ENCODE data around the gene FGL2.

The FGL2 gene

DNA sequence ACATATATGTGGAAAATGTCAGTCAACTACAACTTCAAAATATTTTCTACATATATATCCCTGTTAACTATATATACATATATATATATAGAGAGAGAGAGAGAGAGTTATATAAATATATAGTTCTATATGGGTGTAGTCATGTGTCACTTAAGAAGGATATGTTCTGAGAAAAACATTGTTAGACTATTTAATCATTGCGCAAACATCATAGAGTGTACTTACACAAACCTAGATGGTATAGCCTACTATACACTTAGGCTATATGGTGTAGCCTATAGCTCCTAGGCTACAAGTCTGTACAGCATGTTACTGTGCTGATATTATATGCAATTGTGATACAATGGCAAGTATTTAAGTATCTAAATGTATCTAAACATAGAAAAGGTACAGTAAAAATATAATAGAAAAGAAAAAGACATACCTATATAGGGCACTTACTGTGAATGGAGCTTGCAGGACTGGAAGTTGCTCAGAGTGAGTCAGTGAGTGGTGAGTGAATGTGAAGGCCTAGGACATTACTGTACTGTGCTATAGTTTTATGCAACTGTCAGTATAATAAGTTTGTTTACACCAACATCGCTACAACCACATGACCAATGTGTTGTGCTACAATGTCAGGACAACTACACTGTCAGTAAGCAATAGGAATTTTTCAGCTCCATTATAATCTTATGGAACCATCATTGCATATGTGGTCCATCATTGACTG, 18.0 kb upstream of the FGL2 start:
- TF ChIP-seq POLR2AphosphoS5 (IDR thresholded peaks at IDR 0.05; ENCODE audit: low read depth, low read length) (no peak), POU2F2 (IDR thresholded peaks at IDR 0.05; ENCODE audit: low read depth, low read length) (no peak), PAX5 (IDR thresholded peaks at IDR 0.05; ENCODE audit: insufficient read depth, low read length, severe bottlenecking) (no peak), SPI1 (IDR thresholded peaks at IDR 0.05; ENCODE audit: low read depth, low read length) (no peak), POLR2A (IDR thresholded peaks at IDR 0.05; ENCODE audit: low read depth, low read length) (no peak), TAF1 (IDR thresholded peaks at IDR 0.05; ENCODE audit: low read depth, low read length) (no peak)
- no peak for FAIRE-seq
- no peak for DNase-seq (ENCODE audit: insufficient read length, low spot score)

DNA sequence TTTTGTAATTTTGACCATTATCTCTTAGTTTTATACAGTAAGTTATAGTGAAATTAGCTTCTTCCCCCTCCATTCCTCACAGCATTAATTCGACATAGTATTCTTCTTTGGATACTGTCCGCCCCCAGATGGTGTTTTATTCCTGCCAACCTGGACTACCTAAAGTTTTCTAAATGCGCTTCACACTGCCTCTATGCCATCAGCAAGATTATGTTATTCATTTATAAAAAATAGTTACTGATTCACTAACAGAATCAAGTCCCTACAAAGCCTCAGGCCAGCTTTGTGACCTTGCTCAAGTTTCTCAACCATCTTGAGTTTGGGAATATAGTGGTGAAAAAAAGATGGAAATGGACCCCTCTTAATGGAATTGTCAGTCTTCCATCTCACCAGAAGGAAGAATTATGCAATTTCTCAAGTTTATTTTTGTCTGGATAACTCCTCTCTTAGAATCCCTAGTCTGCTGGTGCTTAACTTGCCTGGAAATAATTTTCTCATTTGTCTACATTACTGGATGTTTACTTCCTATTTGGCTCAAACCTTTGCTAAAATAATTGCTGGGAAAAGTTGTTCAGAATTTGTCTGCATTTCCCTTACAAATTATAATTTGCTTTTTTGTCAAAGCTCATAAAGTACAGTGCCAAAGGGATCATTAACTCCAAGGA, 16.7 kb upstream of the FGL2 start:
- no peak for FAIRE-seq
- TF ChIP-seq SPI1 (IDR thresholded peaks at IDR 0.05; ENCODE audit: low read depth, low read length), result no peak
- no peak for TF ChIP-seq POU2F2 (IDR thresholded peaks at IDR 0.05; ENCODE audit: low read depth, low read length)
- TF ChIP-seq POLR2A (IDR thresholded peaks at IDR 0.05; ENCODE audit: low read depth, low read length), result no peak
- no peak for TF ChIP-seq PAX5 (IDR thresholded peaks at IDR 0.05; ENCODE audit: insufficient read depth, low read length, severe bottlenecking)
- no peak for TF ChIP-seq POLR2AphosphoS5 (IDR thresholded peaks at IDR 0.05; ENCODE audit: low read depth, low read length)
- no peak for TF ChIP-seq TAF1 (IDR thresholded peaks at IDR 0.05; ENCODE audit: low read depth, low read length)

GRCh38 chr7:77209479-77210139, 10.0 kb upstream of the FGL2 start:
- FAIRE-seq, result no peak
- no peak for DNase-seq (ENCODE audit: insufficient read length, low spot score)
- no peak for TF ChIP-seq POLR2A (IDR thresholded peaks at IDR 0.05; ENCODE audit: low read depth, low read length)
- no peak for TF ChIP-seq PAX5 (IDR thresholded peaks at IDR 0.05; ENCODE audit: insufficient read depth, low read length, severe bottlenecking)
- TF ChIP-seq TAF1 (IDR thresholded peaks at IDR 0.05; ENCODE audit: low read depth, low read length), result no peak
- TF ChIP-seq POU2F2 (IDR thresholded peaks at IDR 0.05; ENCODE audit: low read depth, low read length), result no peak
- TF ChIP-seq POLR2AphosphoS5 (IDR thresholded peaks at IDR 0.05; ENCODE audit: low read depth, low read length), result no peak
- no peak for TF ChIP-seq SPI1 (IDR thresholded peaks at IDR 0.05; ENCODE audit: low read depth, low read length)

More for the DNA sequence above, 16.7 kb upstream of the FGL2 start:
- no peak for DNase-seq (ENCODE audit: insufficient read length, low spot score)

- no peak for FAIRE-seq
- TF ChIP-seq SPI1 (IDR thresholded peaks at IDR 0.05; ENCODE audit: low read depth, low read length) (no peak), POLR2A (IDR thresholded peaks at IDR 0.05; ENCODE audit: low read depth, low read length) (no peak), PAX5 (IDR thresholded peaks at IDR 0.05; ENCODE audit: insufficient read depth, low read length, severe bottlenecking) (no peak), TAF1 (IDR thresholded peaks at IDR 0.05; ENCODE audit: low read depth, low read length) (no peak), POU2F2 (IDR thresholded peaks at IDR 0.05; ENCODE audit: low read depth, low read length) (no peak), POLR2AphosphoS5 (IDR thresholded peaks at IDR 0.05; ENCODE audit: low read depth, low read length) (no peak)
These were observed 8.8 kb upstream of the FGL2 start for GRCh38 chr7:77208416-77208815.

GRCh38 chr7:77205706-77206105, 6.1 kb upstream of the FGL2 start:
- DNase-seq (ENCODE audit: insufficient read length, low spot score), result no peak
- no peak for FAIRE-seq
- TF ChIP-seq POLR2A (IDR thresholded peaks at IDR 0.05; ENCODE audit: low read depth, low read length) (0 out of 2 replicates have a peak, but pooled peaks have one; percentile 48), SPI1 (IDR thresholded peaks at IDR 0.05; ENCODE audit: low read depth, low read length) (no peak), POU2F2 (IDR thresholded peaks at IDR 0.05; ENCODE audit: low read depth, low read length) (no peak), PAX5 (IDR thresholded peaks at IDR 0.05; ENCODE audit: insufficient read depth, low read length, severe bottlenecking) (no peak), TAF1 (IDR thresholded peaks at IDR 0.05; ENCODE audit: low read depth, low read length) (no peak), POLR2AphosphoS5 (IDR thresholded peaks at IDR 0.05; ENCODE audit: low read depth, low read length) (no peak)

More at GRCh38 chr7:77208416-77208815, 8.8 kb upstream of the FGL2 start:
- DNase-seq (ENCODE audit: insufficient read length, low spot score), result no peak

GRCh38 chr7:77202481-77202976, 2.9 kb upstream of the FGL2 start:
- TF ChIP-seq PAX5 (IDR thresholded peaks at IDR 0.05; ENCODE audit: insufficient read depth, low read length, severe bottlenecking) (peak; percentile 45), SPI1 (IDR thresholded peaks at IDR 0.05; ENCODE audit: low read depth, low read length) (peak; percentile 60), TAF1 (IDR thresholded peaks at IDR 0.05; ENCODE audit: low read depth, low read length) (peak; percentile 27; the same call in 1 of the 2 replicates), POLR2AphosphoS5 (IDR thresholded peaks at IDR 0.05; ENCODE audit: low read depth, low read length) (no peak), POLR2A (IDR thresholded peaks at IDR 0.05; ENCODE audit: low read depth, low read length) (peak; percentile 57; the same call in 1 of the 2 replicates), POU2F2 (IDR thresholded peaks at IDR 0.05; ENCODE audit: low read depth, low read length) (peak; percentile 81)
- FAIRE-seq, result peak; percentile 97
- no peak for DNase-seq (ENCODE audit: insufficient read length, low spot score)

- DNase-seq (ENCODE audit: insufficient read length, low spot score), result no peak
These were observed 923 bp upstream of the FGL2 start for GRCh38 chr7:77200542-77200941.

DNA sequence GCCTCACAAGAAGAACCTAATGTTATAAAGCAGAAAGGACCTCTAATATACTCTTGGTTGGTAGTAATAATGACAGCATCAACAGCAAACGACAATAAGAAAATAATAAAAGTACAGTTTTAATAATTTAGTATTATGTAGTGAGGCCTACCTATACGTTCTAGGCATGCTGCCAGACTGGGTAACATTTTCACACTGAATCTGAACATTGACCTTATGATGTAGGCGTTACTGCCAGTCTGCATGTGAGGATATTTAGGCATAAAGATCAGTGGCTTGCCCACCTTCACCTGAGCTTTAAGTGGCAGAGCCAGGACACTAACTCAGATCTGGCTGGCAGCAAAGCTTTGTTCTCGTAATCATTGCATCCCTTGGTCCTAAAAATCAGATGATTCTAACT, 2.5 kb downstream of the FGL2 start:
- no peak for DNase-seq (ENCODE audit: insufficient read length, low spot score)
- FAIRE-seq, result no peak
- TF ChIP-seq SPI1 (IDR thresholded peaks at IDR 0.05; ENCODE audit: low read depth, low read length) (no peak), PAX5 (IDR thresholded peaks at IDR 0.05; ENCODE audit: insufficient read depth, low read length, severe bottlenecking) (no peak), TAF1 (IDR thresholded peaks at IDR 0.05; ENCODE audit: low read depth, low read length) (no peak), POLR2A (IDR thresholded peaks at IDR 0.05; ENCODE audit: low read depth, low read length) (no peak), POLR2AphosphoS5 (IDR thresholded peaks at IDR 0.05; ENCODE audit: low read depth, low read length) (no peak), POU2F2 (IDR thresholded peaks at IDR 0.05; ENCODE audit: low read depth, low read length) (no peak)

More at GRCh38 chr7:77200542-77200941, 923 bp upstream of the FGL2 start:
- no peak for FAIRE-seq
- no peak for TF ChIP-seq POU2F2 (IDR thresholded peaks at IDR 0.05; ENCODE audit: low read depth, low read length)
- peak; percentile 88 for TF ChIP-seq SPI1 (IDR thresholded peaks at IDR 0.05; ENCODE audit: low read depth, low read length)
- TF ChIP-seq POLR2AphosphoS5 (IDR thresholded peaks at IDR 0.05; ENCODE audit: low read depth, low read length), result peak; percentile 60; the same call in 1 of the 2 replicates
- TF ChIP-seq PAX5 (IDR thresholded peaks at IDR 0.05; ENCODE audit: insufficient read depth, low read length, severe bottlenecking), result no peak
- TF ChIP-seq POLR2A (IDR thresholded peaks at IDR 0.05; ENCODE audit: low read depth, low read length), result 0 out of 2 replicates have a peak, but pooled peaks have one; percentile 51
- TF ChIP-seq TAF1 (IDR thresholded peaks at IDR 0.05; ENCODE audit: low read depth, low read length), result peak; percentile 18; the same call in 1 of the 2 replicates

Measured in GM12891 (cell line).